Gastrocnemius medialis (tissue), 4 donors: ENCODE data around the gene RUFY1. TPM values are rescaled to one million over a fixed set of nuclear protein-coding genes. Genes with fewer than 3 reads are reported as not detected.

Source experiments
- ATAC-seq, 2 donors: fragments of 150-250 bp; one replicate each; pipeline ENCODE4 v1.9.1; 2016
- DNase-seq, 2 donors: peaks; one replicate each; pipeline ENCODE4 v3.0.0-alpha.2; 2019
- H3K27ac ChIP-seq, 4 donors: fragments of 200-600 bp; sonication (generic); 1 replicate in 1 of 4; 2 replicates in 3 of 4; pipeline ENCODE4 v1.5.1; 2016 to 2018; ENCODE audit warnings: mild to moderate bottlenecking in 2 of 4, moderate library complexity in 1 of 4
- H3K27me3 ChIP-seq, 3 donors: fragments of 200-600 bp; sonication (generic) in 2 of 3; 1 replicate in 1 of 3; 2 replicates in 2 of 3; pipeline versions ENCODE4 v1.5.1 to v1.6.0; 2016 to 2019; ENCODE audit warnings: mild to moderate bottlenecking in 1 of 3, moderate library complexity in 1 of 3
- H3K36me3 ChIP-seq, 2 donors: fragments of 200-600 bp; sonication (generic) in 1 of 2; one replicate each; pipeline ENCODE4 v1.5.1; 2017 to 2018
- H3K4me1 ChIP-seq, 2 donors: fragments of 200-600 bp; sonication (generic) in 1 of 2; one replicate each; pipeline ENCODE4 v1.5.1; 2016 to 2017; ENCODE audit warnings: mild to moderate bottlenecking in 2 of 2
- H3K4me3 ChIP-seq, 4 donors: fragments of 200-600 bp; sonication (generic) in 3 of 4; 1 replicate in 1 of 4; 2 replicates in 3 of 4; pipeline ENCODE4 v1.5.1; 2016 to 2019; ENCODE audit warnings: mild to moderate bottlenecking in 2 of 4
- H3K9me3 ChIP-seq, 3 donors: fragments of 200-600 bp; sonication (generic) in 2 of 3; 1 replicate in 1 of 3; 2 replicates in 2 of 3; pipeline ENCODE4 v1.5.1; 2016 to 2019
- CTCF ChIP-seq, 5 experiments: fragments of 450-650 bp in 3 of 5; fragments of 200-600 bp in 2 of 5; sonication (generic) in 2 of 5; IDR thresholded peaks in 4 of 5; conservative IDR thresholded peaks in 1 of 5; 1 replicate in 4 of 5; 2 replicates in 1 of 5; pipeline ENCODE4 v1.5.1; 2016 to 2019; ENCODE audit warnings: antibody characterized with exemption in 5 of 5, mild to moderate bottlenecking in 3 of 5, moderate library complexity in 3 of 5
- POLR2A ChIP-seq, 2 donors: fragments of 450-650 bp; IDR thresholded peaks; one replicate each; pipeline ENCODE4 v1.6.1; 2017; ENCODE audit warnings: antibody characterized with exemption in 2 of 2, mild to moderate bottlenecking in 2 of 2, moderate library complexity in 2 of 2
- in situ Hi-C, 4 donors: fragments of 200-750 bp; cut with MboI; loops; one replicate each; pipeline versions ENCODE4 v1.15.0 to v1.8.0; 2017; ENCODE audit warnings: low sequenced_read_pairs in 4 of 4
- intact Hi-C: fragments of 100-400 bp; cut with DNase I; formaldehyde crosslinking; loops from one replicate; pipeline ENCODE4 v1.15.1; 2023; ENCODE audit warnings: low total_unique reads
- total RNA-seq, 4 donors: library from RNA; depleted of rRNA; stranded (reverse); fragments of >200 nt; gene quantifications; one replicate each; pipeline versions ENCODE4 v1.1.0 to v1.2.3, GENCODE V29; 2016

RUFY1 gene
- total RNA-seq, 4 donors from 2014 or later = 19.6 to 36.3 (median 26.0) TPM

GRCh38 chr5:179599566-179599965 lies 49.2 kb downstream of the RUFY1 start:
- Histone ChIP-seq H3K27ac (no peak overlapping the region), H3K4me3 (no peak overlapping the region), H3K27me3 (no peaks in the 10 kb centered on the region), H3K9me3 (no peaks in the 10 kb centered on the region), H3K36me3 (peaks cover 0 to 94% of the 10 kb centered on the region in 2 donors), H3K4me1 (no peaks in the 10 kb centered on the region)
- intact Hi-C loops (no loop called here), in situ Hi-C loops (no loop called here)
- DNase-seq = no peak
- TF ChIP-seq POLR2A (IDR thresholded peaks at IDR 0.05) (no peak), CTCF (IDR thresholded peaks at IDR 0.05 in 4 of 5, conservative IDR thresholded peaks at IDR 0.05 in 1 of 5) (no peak)
- ATAC-seq = no peak

- peak in 1 of 2 donors; percentile 31 for ATAC-seq
- in situ Hi-C loops = no loop called here
- Histone ChIP-seq H3K4me1 (no peaks in the 10 kb centered on the region), H3K27ac (no peak overlapping the region), H3K9me3 (no peaks in the 10 kb centered on the region), H3K4me3 (no peak overlapping the region), H3K36me3 (peaks cover 0 to 93% of the 10 kb centered on the region in 2 donors), H3K27me3 (no peaks in the 10 kb centered on the region)
- TF ChIP-seq POLR2A (IDR thresholded peaks at IDR 0.05) = no peak
- TF ChIP-seq CTCF (IDR thresholded peaks at IDR 0.05 in 4 of 5, conservative IDR thresholded peaks at IDR 0.05 in 1 of 5) = no peak
- intact Hi-C loops = no loop called here
- DNase-seq = no peak
Observed at GRCh38 chr5:179599973-179600372, 49.6 kb downstream of the RUFY1 start.

- Histone ChIP-seq H3K36me3 (peaks cover 0 to 92% of the 10 kb centered on the region in 2 donors), H3K9me3 (no peaks in the 10 kb centered on the region), H3K27me3 (no peaks in the 10 kb centered on the region), H3K4me1 (peaks cover 9 to 16% of the 10 kb centered on the region in 2 donors), H3K27ac (no peak overlapping the region), H3K4me3 (no peak overlapping the region)
- DNase-seq = no peak
- TF ChIP-seq CTCF (IDR thresholded peaks at IDR 0.05 in 4 of 5, conservative IDR thresholded peaks at IDR 0.05 in 1 of 5) (no peak), POLR2A (IDR thresholded peaks at IDR 0.05) (no peak)
- in situ Hi-C loops = no loop called here
- intact Hi-C loops = no loop called here
- no peak for ATAC-seq
Observed at GRCh38 chr5:179601871-179602625, 51.7 kb downstream of the RUFY1 start.

GRCh38 chr5:179603308-179603707 lies 53.0 kb downstream of the RUFY1 start:
- Histone ChIP-seq H3K36me3 (peaks cover 0 to 89% of the 10 kb centered on the region in 2 donors), H3K4me3 (no peak overlapping the region), H3K27ac (no peak overlapping the region), H3K9me3 (no peaks in the 10 kb centered on the region), H3K4me1 (peaks cover 17 to 28% of the 10 kb centered on the region in 2 donors), H3K27me3 (no peaks in the 10 kb centered on the region)
- TF ChIP-seq CTCF (IDR thresholded peaks at IDR 0.05 in 4 of 5, conservative IDR thresholded peaks at IDR 0.05 in 1 of 5) = no peak
- TF ChIP-seq POLR2A (IDR thresholded peaks at IDR 0.05) = no peak
- no peak for ATAC-seq
- intact Hi-C loops (no loop called here), in situ Hi-C loops (no loop called here)
- no peak for DNase-seq
